22Rv1 (cell line): Measurements from ENCODE around the gene IL1RL1.

ENCODE experiments used
- CTCF ChIP-seq: fragments of 450-650 bp; IDR thresholded peaks from 2 replicates; pipeline ENCODE4 v1.5.1; 2017; ENCODE audit warnings: mild to moderate bottlenecking
- ZFX ChIP-seq: fragments of 450-650 bp; IDR thresholded peaks from 2 replicates; pipeline ENCODE4 v1.6.1; 2017; ENCODE audit warnings: antibody characterized with exemption, borderline replicate concordance

- TF ChIP-seq CTCF: no peak
- TF ChIP-seq ZFX: no peak
These were observed 20.1 kb downstream of the IL1RL1 start for GRCh38 chr2:102331311-102331980.
